K562 (cell line): ENCODE measurements around the gene CCDC88C. TPM values are rescaled to one million over a fixed set of nuclear protein-coding genes. Genes with fewer than 3 reads are reported as not detected.

Experiments
- ATAC-seq: fragments of 200-7000 bp; cut with Tn5 transposase; 3 replicates; pipeline ENCODE4 v1.9.1; 2020; ENCODE audit warnings: moderate library complexity
- BruUV-seq: library from RNA; stranded (reverse); fragments of 400-500 nt; replicated peaks from 2 replicates; lab custom pipeline; 2021; lab: Mats Ljungman, UMichigan
- CTCF ChIA-PET: fragments of 300-600 bp; formaldehyde crosslinking; extraction: SDS; loops from one replicate; lab custom pipeline; 2021; ENCODE audit warnings: low intra/inter-chr PET ratio; lab: Yijun Ruan, JAX
- POLR2A ChIA-PET: fragments of 300-600, 350-650 bp; sonication (Branson Sonifier 250); formaldehyde crosslinking; extraction: SDS; loops from one replicate; lab custom pipeline; 2021; ENCODE audit warnings: antibody characterized with exemption, inconsistent platforms; lab: Yijun Ruan, JAX
- DNase-seq, 4 experiments: peaks; one replicate each; pipeline versions ENCODE4 v3.0.0 to v3.0.0-alpha.2; 2011 to 2018; ENCODE audit warnings: low spot score in 3 of 4, mixed read lengths in 3 of 4; ENCODE audit errors: extremely low read depth in 1 of 4
- FAIRE-seq: peaks from 2 replicates; lab custom pipeline; 2011; peaks lifted over from hg19 to GRCh38; lab: Jason Lieb, UNC
- H2AFZ ChIP-seq: 2 replicates; pipeline ENCODE4 v1.6.0; 2011; ENCODE audit warnings: low read depth, low read length, control low read depth, inconsistent platforms
- H3K27ac ChIP-seq: fragments of 200-600 bp; 3 replicates; pipeline ENCODE4 v1.8.0; 2011; ENCODE audit warnings: low read depth, mild to moderate bottlenecking, control low read depth, inconsistent platforms, low read length, moderate library complexity, mixed read lengths; ENCODE audit errors: extremely low read depth
- H3K27me3 ChIP-seq, 2 experiments: fragments of 300-600 bp in 1 of 2; 2 replicates in 1 of 2; 3 replicates in 1 of 2; pipeline versions ENCODE4 v1.6.0 to v1.8.0; 2011; ENCODE audit warnings: inconsistent platforms in 2 of 2, low read length in 2 of 2, mild to moderate bottlenecking in 1 of 2, mixed read lengths in 1 of 2, moderate library complexity in 1 of 2; ENCODE audit not compliant: control insufficient read depth in 2 of 2, insufficient read depth in 2 of 2
- H3K36me3 ChIP-seq: fragments of 300-600 bp; 3 replicates; pipeline ENCODE4 v1.8.0; 2011; ENCODE audit warnings: mild to moderate bottlenecking, low read length, inconsistent platforms; ENCODE audit not compliant: control insufficient read depth, insufficient read depth
- H3K4me1 ChIP-seq, 2 experiments: fragments of 200-600 bp in 1 of 2; replicated peaks in 1 of 2; 2 replicates in 1 of 2; 3 replicates in 1 of 2; pipeline versions ENCODE4 v1.5.1 to v1.8.0; 2011; ENCODE audit warnings: inconsistent platforms in 2 of 2, low read length in 2 of 2, mild to moderate bottlenecking in 1 of 2, mixed read lengths in 1 of 2, moderate library complexity in 1 of 2; ENCODE audit not compliant: control insufficient read depth in 2 of 2, insufficient read depth in 2 of 2
- H3K4me2 ChIP-seq: 2 replicates; pipeline ENCODE4 v1.6.1; 2011; ENCODE audit warnings: low read length, control low read depth, inconsistent platforms, mixed read lengths; ENCODE audit not compliant: insufficient read depth
- H3K4me3 ChIP-seq: fragments of 200-600 bp; sonication (generic), shearing (Covaris generic); 2 replicates; pipeline ENCODE4 v1.5.1; 2016; ENCODE audit warnings: control low read depth, inconsistent platforms
- H3K79me2 ChIP-seq: fragments of 200-600 bp; 3 replicates; pipeline ENCODE4 v1.8.0; 2011; ENCODE audit warnings: low read length, inconsistent platforms; ENCODE audit not compliant: control insufficient read depth, insufficient read depth
- H3K9ac ChIP-seq, 2 experiments: 2 replicates each; pipeline versions ENCODE4 v1.6.0 to v1.6.1; 2011; ENCODE audit warnings: low read depth in 2 of 2, low read length in 2 of 2, control low read depth in 1 of 2, inconsistent platforms in 1 of 2, mild to moderate bottlenecking in 1 of 2, mixed read lengths in 1 of 2; ENCODE audit not compliant: insufficient read depth in 1 of 2
- H3K9me1 ChIP-seq: one replicate; pipeline ENCODE4 v1.6.0; 2011; ENCODE audit warnings: inconsistent platforms, mild to moderate bottlenecking, low read length, moderate library complexity; ENCODE audit not compliant: control insufficient read depth, insufficient read depth
- H3K9me3 ChIP-seq: replicated peaks from 2 replicates; pipeline ENCODE4 v1.5.1; 2011; ENCODE audit warnings: low read depth, low read length, inconsistent platforms; ENCODE audit not compliant: control insufficient read depth, insufficient read depth
- H4K20me1 ChIP-seq: replicated peaks from 2 replicates; pipeline ENCODE4 v1.6.1; 2011; ENCODE audit warnings: low read length, inconsistent platforms, mixed read lengths; ENCODE audit not compliant: control insufficient read depth, insufficient read depth
- BHLHE40 ChIP-seq: IDR thresholded peaks from 2 replicates; pipeline ENCODE4 v1.6.1; 2011; ENCODE audit warnings: low read length, improper control_type of control experiment
- EGR1 ChIP-seq: fragments of 450-650 bp; conservative IDR thresholded peaks from 2 replicates; pipeline ENCODE4 v1.6.1; 2017; ENCODE audit warnings: mild to moderate bottlenecking
- MTA3 ChIP-seq: fragments of 450-650 bp; formaldehyde crosslinking; IDR thresholded peaks from 2 replicates; pipeline ENCODE4 v1.6.1; 2017; ENCODE audit warnings: mild to moderate bottlenecking, borderline replicate concordance
- TEAD2 ChIP-seq: fragments of 450-650 bp; IDR thresholded peaks from 2 replicates; pipeline ENCODE4 v1.6.1; 2016; ENCODE audit warnings: missing genetic modification characterization, control low read depth, missing compliant biosample characterization
- XRCC4 ChIP-seq: IDR thresholded peaks from one replicate; pipeline ENCODE4 v1.6.1; 2011; ENCODE audit not compliant: insufficient read depth, insufficient read length; ENCODE audit errors: extremely low read depth
- ZNF146 ChIP-seq: IDR thresholded peaks from one replicate; pipeline ENCODE4 v1.6.1; 2018; ENCODE audit warnings: missing compliant biosample characterization; ENCODE audit not compliant: unreplicated experiment
- ZNF436 ChIP-seq: fragments of 250-450, 450-650 bp; sonication (Bioruptor Pico); formaldehyde crosslinking; IDR thresholded peaks from 2 replicates; pipeline ENCODE4 v1.7.0; 2020; ENCODE audit warnings: mild to moderate bottlenecking
- WGBS: fragments of 100-300 bp; shearing (Covaris generic); methylation state at CpG from one replicate; pipeline ENCODE4 v1.1.6; 2016; ENCODE audit warnings: low coverage, mixed read lengths; ENCODE audit not compliant: insufficient coverage; ENCODE audit errors: missing lambda C conversion rate; 5-methylcytosine and 5-hydroxymethylcytosine counted together
- in situ Hi-C: fragments of 300-500 bp; cut with MboI; formaldehyde crosslinking; loops from 4 replicates; pipeline ENCODE4 v1.15.0; 2018; ENCODE audit warnings: inconsistent platforms, mixed read lengths
- intact Hi-C: fragments of 100-400 bp; cut with micrococcal nuclease; formaldehyde crosslinking; loops from 2 replicates; pipeline ENCODE4 v1.14.2; 2022
- polyA plus RNA-seq, 8 experiments: library from polyadenylated mRNA; depleted of rRNA in 4 of 8; stranded (reverse) in 5 of 8; unstranded in 3 of 8; fragments of >200 nt; fragmentation: Nextera tagmentation in 2 of 8; fragmentation: Illumina TruSeq in 1 of 8; extraction: Ambion mirVana in 2 of 8; extraction: Trizol in 1 of 8; gene quantifications; 2 replicates each; pipeline versions ENCODE4 v1.2.1 to v1.2.3, GENCODE V29; 2011 to 2014; ENCODE audit warnings: inconsistent platforms in 1 of 8, missing spikeins in 1 of 8
- total RNA-seq, 7 experiments: library from RNA; depleted of rRNA in 6 of 7; stranded (reverse); fragments of >200 nt in 6 of 7; fragmentation: Illumina TruSeq in 2 of 7; extraction: Trizol in 2 of 7; gene quantifications; 2 replicates each; pipeline versions ENCODE4 v1.2.1 to v1.2.3, GENCODE V29; 2011 to 2021; ENCODE audit warnings: low replicate concordance in 1 of 7
- TF ChIP-seq, protein P1 (sequence below): fragments of 450-650 bp; IDR thresholded peaks from 2 replicates; pipeline ENCODE4 v1.6.1; 2016; ENCODE audit warnings: borderline replicate concordance

The CCDC88C gene
- total and polyA plus RNA-seq, 9 of the 15 experiments (the other 6 are each of a cell fraction or from before 2014, with no cell fraction given): 0.62 to 22.5 (median 10.7) TPM

DNA sequence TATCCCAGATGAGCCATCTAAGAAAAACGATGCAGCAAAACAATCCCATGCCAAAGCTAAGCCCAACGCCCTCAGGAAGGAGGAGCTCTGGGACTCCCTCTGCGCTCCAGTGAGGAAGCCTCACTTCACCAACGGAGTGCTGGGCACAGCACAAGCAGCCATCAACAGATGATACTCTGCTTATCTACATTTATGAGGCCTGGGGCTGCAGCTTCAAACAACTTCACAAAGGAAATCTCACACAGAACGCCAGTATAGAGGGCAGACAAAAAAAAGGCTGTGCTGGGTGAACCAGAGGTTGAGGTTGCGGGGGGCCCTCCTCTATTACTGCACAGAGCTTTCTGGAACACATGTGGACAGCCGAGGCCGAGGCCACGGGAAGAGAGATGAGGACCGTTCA, 138.3 kb downstream of the CCDC88C start:
- Histone ChIP-seq H2AFZ (no peak overlapping the region), H3K27ac (no peak overlapping the region), H3K4me2 (no peak overlapping the region), H3K9me1 (no peaks in the 10 kb centered on the region), H3K27me3 (no peaks in the 10 kb centered on the region), H3K9ac (no peak overlapping the region), H4K20me1 (no peaks in the 10 kb centered on the region), H3K4me1 (no peaks in the 10 kb centered on the region), H3K4me3 (no peak overlapping the region), H3K79me2 (no peaks in the 10 kb centered on the region), H3K9me3 (no peaks in the 10 kb centered on the region), H3K36me3 (peaks cover 58% of the 10 kb centered on the region)
- DNase-seq (no peak), FAIRE-seq (no peak), ATAC-seq (no peak)
- TF ChIP-seq MTA3 (no peak), XRCC4 (no peak), EGR1 (no peak), BHLHE40 (no peak), TEAD2 (tag) (no peak), ZNF436 (CRISPR knock-in tag) (no peak), ZNF146 (CRISPR knock-in tag) (no peak)
- TF ChIP-seq, protein P1, sequence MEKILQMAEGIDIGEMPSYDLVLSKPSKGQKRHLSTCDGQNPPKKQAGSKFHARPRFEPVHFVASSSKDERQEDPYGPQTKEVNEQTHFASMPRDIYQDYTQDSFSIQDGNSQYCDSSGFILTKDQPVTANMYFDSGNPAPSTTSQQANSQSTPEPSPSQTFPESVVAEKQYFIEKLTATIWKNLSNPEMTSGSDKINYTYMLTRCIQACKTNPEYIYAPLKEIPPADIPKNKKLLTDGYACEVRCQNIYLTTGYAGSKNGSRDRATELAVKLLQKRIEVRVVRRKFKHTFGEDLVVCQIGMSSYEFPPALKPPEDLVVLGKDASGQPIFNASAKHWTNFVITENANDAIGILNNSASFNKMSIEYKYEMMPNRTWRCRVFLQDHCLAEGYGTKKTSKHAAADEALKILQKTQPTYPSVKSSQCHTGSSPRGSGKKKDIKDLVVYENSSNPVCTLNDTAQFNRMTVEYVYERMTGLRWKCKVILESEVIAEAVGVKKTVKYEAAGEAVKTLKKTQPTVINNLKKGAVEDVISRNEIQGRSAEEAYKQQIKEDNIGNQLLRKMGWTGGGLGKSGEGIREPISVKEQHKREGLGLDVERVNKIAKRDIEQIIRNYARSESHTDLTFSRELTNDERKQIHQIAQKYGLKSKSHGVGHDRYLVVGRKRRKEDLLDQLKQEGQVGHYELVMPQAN: no peak
- BruUV-seq: no TSS peak
- in situ Hi-C loops: no loop called here
- intact Hi-C loops: no loop called here
- POLR2A ChIA-PET: interaction anchor here (0.5 to 2.2 kb wide), 2 partner anchors 14 to 164 kb away, joined by 3 to 5 read pairs; no protein-coding TSS in a partner anchor
- WGBS: 89% methylated on average over 7 of the region's 10 CpGs
- CTCF ChIA-PET: no interaction called here
